Measurements from ENCODE around the gene EIF5. TPM values are rescaled to one million over a fixed set of nuclear protein-coding genes. Genes with fewer than 3 reads are reported as not detected.

EIF5 gene
- total RNA-seq, 1 donor from 2014 or later, result 330 TPM

GRCh38 chr14:103347091-103347815 is 13.2 kb downstream of the EIF5 start:
- peaks cover 30% of the 10 kb centered on the region for H4K20me1 ChIP-seq (ENCODE audit: insufficient read depth, low read length)
- H3K36me3 Mint-ChIP-seq (ENCODE audit: low read depth, unreplicated experiment), result peaks cover 8% of the 10 kb centered on the region
- no peak overlapping the region for H3K27ac Mint-ChIP-seq (ENCODE audit: unreplicated experiment)
- H3K4me1 ChIP-seq (ENCODE audit: insufficient read depth, low read length), result no peaks in the 10 kb centered on the region
- H3K27me3 Mint-ChIP-seq (ENCODE audit: low read depth, unreplicated experiment), result no peaks in the 10 kb centered on the region
- no peak overlapping the region for H3K9ac ChIP-seq (ENCODE audit: low read length)
- TF ChIP-seq CTCF (IDR thresholded peaks at IDR 0.05; ENCODE audit: insufficient read depth, low read depth, low read length) (no peak), EZH2 (IDR thresholded peaks at IDR 0.05; ENCODE audit: insufficient read depth, low read length) (no peak)
- H3K4me3 Mint-ChIP-seq (ENCODE audit: unreplicated experiment), result no peak overlapping the region
- peaks cover 28% of the 10 kb centered on the region for H3K36me3 ChIP-seq (ENCODE audit: insufficient read depth, low read length)
- no peak overlapping the region for H3K4me3 ChIP-seq (ENCODE audit: insufficient read depth, low read depth, low read length)
- no peaks in the 10 kb centered on the region for H3K9me3 ChIP-seq (ENCODE audit: insufficient read depth, low read depth, low read length)
- peaks cover 2% of the 10 kb centered on the region for H3K79me2 ChIP-seq (ENCODE audit: insufficient read depth, low read length)
- FAIRE-seq, result no peak
- H2AFZ ChIP-seq (ENCODE audit: low read depth, low read length), result no peak overlapping the region
- H3K4me2 ChIP-seq (ENCODE audit: low read length), result no peak overlapping the region
- H3K27ac ChIP-seq (ENCODE audit: low read depth, low read length), result no peak overlapping the region
- no peaks in the 10 kb centered on the region for H3K27me3 ChIP-seq (ENCODE audit: insufficient read depth, low read length)
- DNase-seq (ENCODE audit: low read depth), result no peak
- peaks cover 8% of the 10 kb centered on the region for H3K4me1 Mint-ChIP-seq (ENCODE audit: low read depth, unreplicated experiment)
- peaks cover 2% of the 10 kb centered on the region for H3K9me3 Mint-ChIP-seq (ENCODE audit: unreplicated experiment)

DNA sequence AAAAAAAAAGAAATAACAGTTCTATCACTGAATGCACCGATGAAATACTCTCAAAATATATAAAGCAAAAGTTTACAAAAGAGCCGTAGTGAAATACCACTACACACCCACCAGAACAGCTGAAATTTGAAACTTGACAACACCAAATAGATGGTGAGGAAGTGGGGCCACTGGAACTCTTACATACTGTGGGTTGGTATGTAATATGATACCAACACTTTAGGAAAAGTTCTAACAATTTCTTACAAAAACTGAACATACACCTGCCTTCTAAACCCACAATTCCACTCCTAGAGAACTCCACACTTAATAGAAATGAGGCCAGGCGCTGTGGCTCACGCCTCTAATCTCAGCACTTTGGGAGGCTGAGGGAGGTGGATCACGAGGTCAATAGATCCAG is 14.1 kb downstream of the EIF5 start:
- peaks cover 8% of the 10 kb centered on the region for H3K4me1 Mint-ChIP-seq (ENCODE audit: low read depth, unreplicated experiment)
- Histone ChIP-seq H3K27me3 (ENCODE audit: insufficient read depth, low read length) (no peaks in the 10 kb centered on the region), H3K9ac (ENCODE audit: low read length) (no peak overlapping the region), H3K4me2 (ENCODE audit: low read length) (no peak overlapping the region), H2AFZ (ENCODE audit: low read depth, low read length) (no peak overlapping the region), H3K79me2 (ENCODE audit: insufficient read depth, low read length) (no peaks in the 10 kb centered on the region), H3K36me3 (ENCODE audit: insufficient read depth, low read length) (peaks cover 19% of the 10 kb centered on the region), H3K4me3 (ENCODE audit: insufficient read depth, low read depth, low read length) (no peak overlapping the region), H3K27ac (ENCODE audit: low read depth, low read length) (no peak overlapping the region), H3K9me3 (ENCODE audit: insufficient read depth, low read depth, low read length) (no peaks in the 10 kb centered on the region), H4K20me1 (ENCODE audit: insufficient read depth, low read length) (peaks cover 22% of the 10 kb centered on the region), H3K4me1 (ENCODE audit: insufficient read depth, low read length) (no peaks in the 10 kb centered on the region)
- H3K4me3 Mint-ChIP-seq (ENCODE audit: unreplicated experiment), result no peak overlapping the region
- no peaks in the 10 kb centered on the region for H3K27me3 Mint-ChIP-seq (ENCODE audit: low read depth, unreplicated experiment)
- FAIRE-seq, result no peak
- H3K27ac Mint-ChIP-seq (ENCODE audit: unreplicated experiment), result no peak overlapping the region
- DNase-seq (ENCODE audit: low read depth), result peak; percentile 60
- H3K9me3 Mint-ChIP-seq (ENCODE audit: unreplicated experiment), result peaks cover 2% of the 10 kb centered on the region
- peaks cover 8% of the 10 kb centered on the region for H3K36me3 Mint-ChIP-seq (ENCODE audit: low read depth, unreplicated experiment)
- TF ChIP-seq CTCF (IDR thresholded peaks at IDR 0.05; ENCODE audit: insufficient read depth, low read depth, low read length) (no peak), EZH2 (IDR thresholded peaks at IDR 0.05; ENCODE audit: insufficient read depth, low read length) (no peak)

GRCh38 chr14:103349982-103350381 is 15.9 kb downstream of the EIF5 start:
- Histone ChIP-seq H3K79me2 (ENCODE audit: insufficient read depth, low read length) (no peaks in the 10 kb centered on the region), H3K36me3 (ENCODE audit: insufficient read depth, low read length) (peaks cover 1% of the 10 kb centered on the region), H2AFZ (ENCODE audit: low read depth, low read length) (no peak overlapping the region), H3K4me1 (ENCODE audit: insufficient read depth, low read length) (no peaks in the 10 kb centered on the region), H3K9ac (ENCODE audit: low read length) (no peak overlapping the region), H3K9me3 (ENCODE audit: insufficient read depth, low read depth, low read length) (no peaks in the 10 kb centered on the region), H3K4me3 (ENCODE audit: insufficient read depth, low read depth, low read length) (no peak overlapping the region), H3K27me3 (ENCODE audit: insufficient read depth, low read length) (no peaks in the 10 kb centered on the region), H3K27ac (ENCODE audit: low read depth, low read length) (no peak overlapping the region), H4K20me1 (ENCODE audit: insufficient read depth, low read length) (peaks cover 4% of the 10 kb centered on the region), H3K4me2 (ENCODE audit: low read length) (no peak overlapping the region)
- FAIRE-seq (no peak), DNase-seq (ENCODE audit: low read depth) (no peak)
- Mint-ChIP-seq H3K36me3 (ENCODE audit: low read depth, unreplicated experiment) (no peaks in the 10 kb centered on the region), H3K27ac (ENCODE audit: unreplicated experiment) (no peak overlapping the region), H3K4me3 (ENCODE audit: unreplicated experiment) (no peak overlapping the region), H3K9me3 (ENCODE audit: unreplicated experiment) (peaks cover 4% of the 10 kb centered on the region), H3K4me1 (ENCODE audit: low read depth, unreplicated experiment) (peaks cover 4% of the 10 kb centered on the region), H3K27me3 (ENCODE audit: low read depth, unreplicated experiment) (no peaks in the 10 kb centered on the region)
- TF ChIP-seq CTCF (IDR thresholded peaks at IDR 0.05; ENCODE audit: insufficient read depth, low read depth, low read length) (no peak), EZH2 (IDR thresholded peaks at IDR 0.05; ENCODE audit: insufficient read depth, low read length) (no peak)

Measured in astrocyte (in vitro differentiated cells and primary cell).